GM21360 (cell line): Measurements from ENCODE around the gene COL24A1.
"Not testable (repeated sequence)": the region's sequence is repeated elsewhere in the genome, so short reads cannot be mapped to it uniquely, and the experiment has no call there.

Source experiments
- ATAC-seq: cut with Tn5 transposase; IDR thresholded peaks from one replicate; pipeline ENCODE4 v1.9.1; 2021; ENCODE audit warnings: mild to moderate bottlenecking, moderate library complexity; ENCODE audit not compliant: unreplicated experiment

Gene COL24A1

DNA sequence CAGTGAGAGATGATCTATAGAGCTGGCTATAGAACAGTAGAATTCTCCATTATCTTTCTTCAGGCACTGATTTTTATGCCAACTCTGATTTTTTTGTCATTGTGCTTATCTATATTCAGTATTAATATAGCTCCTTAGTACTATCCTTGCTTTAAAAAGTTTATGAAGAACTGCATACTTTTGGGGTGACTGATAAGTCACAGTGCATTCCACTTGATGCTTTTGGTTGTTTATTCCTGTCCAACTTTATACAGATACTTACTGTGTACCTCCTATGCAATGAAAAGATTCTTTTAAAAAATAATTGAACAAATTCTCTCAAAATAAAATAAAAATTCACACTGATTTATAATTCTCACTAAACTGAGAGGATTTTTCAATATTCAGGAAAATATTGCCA is 71.6 kb downstream of the COL24A1 start:
- no peak for ATAC-seq

DNA sequence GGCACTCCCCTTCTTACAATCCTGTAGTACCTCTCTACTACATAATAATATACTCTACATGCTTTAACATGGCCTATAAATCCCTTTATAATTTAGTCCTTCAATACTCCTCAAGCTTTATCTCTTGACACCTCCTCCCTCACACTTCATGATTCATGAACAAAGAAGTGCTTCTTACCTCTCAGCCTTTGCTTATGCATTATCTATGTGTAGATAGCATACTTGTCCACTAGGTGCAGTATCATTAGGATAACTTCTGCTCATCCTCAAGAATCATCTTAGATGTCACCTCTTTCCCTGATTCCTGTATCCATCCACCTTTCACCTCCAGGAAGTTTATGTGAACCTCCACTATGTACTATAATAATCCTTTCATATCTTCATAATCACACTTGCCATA is 74.4 kb downstream of the COL24A1 start:
- ATAC-seq: no peak

DNA sequence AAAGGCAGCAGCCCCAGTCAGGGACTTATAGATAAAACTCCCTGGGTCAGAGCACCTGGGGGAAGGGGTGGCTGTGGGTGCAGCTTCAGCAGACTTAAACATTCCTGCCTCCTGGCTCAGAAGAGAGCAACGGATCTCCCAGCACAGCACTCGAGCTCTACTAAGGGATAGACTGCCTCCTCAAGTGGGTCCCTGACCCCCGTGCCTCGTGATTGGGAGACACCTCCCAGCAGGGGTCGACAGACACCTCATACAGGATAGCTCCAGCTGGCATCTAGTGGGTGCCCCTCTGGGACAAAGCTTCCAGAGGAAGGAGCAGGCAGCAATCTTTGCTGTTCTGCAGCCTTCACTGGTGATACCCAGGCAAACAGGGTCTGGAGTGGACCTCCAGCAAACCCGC is 84.1 kb downstream of the COL24A1 start:
- ATAC-seq: not testable (repeated sequence)

DNA sequence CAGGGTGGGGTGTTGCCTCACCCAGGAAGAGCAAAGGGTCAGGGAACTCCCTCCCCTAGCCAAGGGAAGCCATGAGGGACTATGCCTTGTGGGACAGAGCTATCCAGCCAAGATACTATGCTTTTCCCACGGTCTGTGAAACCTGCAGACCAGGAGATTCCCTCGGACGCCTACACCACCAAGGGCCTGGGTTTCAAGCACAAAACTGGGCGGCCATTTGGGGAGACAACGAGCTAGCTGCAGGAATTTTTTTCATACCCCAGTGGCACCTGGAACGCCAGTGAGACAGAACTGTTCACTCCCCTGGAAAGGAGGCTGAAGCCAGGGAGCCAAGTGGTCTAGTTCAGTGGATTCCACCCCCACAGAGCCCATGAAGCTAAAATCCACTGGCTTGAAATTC is 84.7 kb downstream of the COL24A1 start:
- not testable (repeated sequence) for ATAC-seq

DNA sequence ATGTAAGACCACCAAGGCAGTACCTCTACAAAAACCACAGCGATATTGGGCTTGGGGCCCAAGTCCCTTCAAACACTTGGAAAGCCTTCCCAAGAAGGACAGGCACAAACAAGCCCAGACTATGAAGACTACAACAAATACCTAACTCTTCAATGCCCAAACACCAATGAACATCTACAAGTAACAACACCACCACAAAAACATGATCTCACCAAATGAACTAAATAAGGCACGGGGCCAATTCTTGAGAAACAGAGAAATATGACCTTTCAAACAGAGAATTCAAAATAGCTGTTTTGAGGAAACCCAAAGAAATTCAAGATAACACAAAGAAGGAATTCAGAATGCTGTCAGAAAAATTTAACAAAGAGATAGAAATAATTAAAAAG is 86.8 kb downstream of the COL24A1 start:
- ATAC-seq: no peak

DNA sequence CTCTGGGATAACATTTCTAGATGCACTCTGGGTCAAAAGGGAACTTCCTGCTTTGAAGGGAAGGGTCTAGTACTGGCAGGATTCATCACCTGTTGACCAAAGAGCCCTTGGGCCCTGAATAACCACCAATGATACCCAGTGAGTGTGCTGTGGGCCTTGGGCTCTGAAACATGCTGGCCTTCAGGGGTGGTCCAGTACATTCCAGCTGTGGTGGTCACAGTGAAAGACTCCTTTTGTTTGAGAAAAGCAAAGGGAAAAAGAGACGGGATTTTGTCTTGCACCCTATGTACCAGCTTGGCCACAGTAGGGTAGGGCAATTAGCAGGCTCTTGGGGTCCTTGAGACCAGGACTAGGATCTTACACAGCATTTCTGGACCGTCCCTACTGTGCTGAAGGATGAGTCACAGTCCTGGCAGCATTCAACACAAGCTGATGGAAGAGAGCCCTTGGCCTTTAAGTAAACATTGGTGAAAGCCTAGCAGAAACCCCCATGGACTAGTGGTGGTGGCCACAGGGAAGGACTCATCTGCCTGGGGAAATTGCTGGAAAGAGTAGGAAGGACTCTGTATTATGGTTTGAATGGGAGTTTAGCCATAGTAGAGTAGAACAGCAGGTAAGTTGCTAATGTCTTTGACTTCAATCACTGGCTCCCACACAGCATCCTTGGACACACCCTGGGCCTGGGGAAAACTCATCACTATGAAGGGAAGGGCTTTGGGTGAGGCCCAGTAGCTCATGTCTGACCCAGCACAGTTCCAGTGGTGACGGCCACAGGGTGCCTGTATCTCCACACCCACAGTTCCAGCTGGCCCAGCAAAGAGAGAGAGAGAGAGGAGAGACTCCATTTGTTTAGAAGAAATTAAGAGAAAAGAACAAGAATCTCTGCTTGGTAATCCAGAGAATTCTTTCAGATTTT is 87.5 kb downstream of the COL24A1 start:
- no peak for ATAC-seq

DNA sequence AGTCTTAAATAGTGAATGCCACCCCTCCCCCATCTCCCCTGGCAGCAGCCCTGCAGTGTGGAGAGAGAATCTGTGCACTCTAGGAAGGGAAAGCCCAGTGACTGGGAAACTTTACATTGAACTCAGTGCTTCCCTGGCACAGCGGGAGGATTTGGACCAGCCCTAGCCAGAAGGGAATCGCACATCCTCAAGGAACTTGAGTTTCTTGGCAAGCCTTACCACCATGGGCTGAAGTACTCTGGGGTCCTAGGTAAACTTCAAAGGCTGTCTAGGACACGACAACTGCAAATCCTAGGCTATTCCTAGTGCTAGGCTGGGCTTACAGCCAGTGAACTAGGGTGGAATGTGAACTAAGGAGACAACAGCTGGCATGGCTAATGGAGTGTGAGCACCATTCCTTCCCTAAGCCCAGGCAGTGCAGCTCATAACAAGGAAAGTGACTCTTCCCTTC is 88.3 kb downstream of the COL24A1 start:
- ATAC-seq: no peak

DNA sequence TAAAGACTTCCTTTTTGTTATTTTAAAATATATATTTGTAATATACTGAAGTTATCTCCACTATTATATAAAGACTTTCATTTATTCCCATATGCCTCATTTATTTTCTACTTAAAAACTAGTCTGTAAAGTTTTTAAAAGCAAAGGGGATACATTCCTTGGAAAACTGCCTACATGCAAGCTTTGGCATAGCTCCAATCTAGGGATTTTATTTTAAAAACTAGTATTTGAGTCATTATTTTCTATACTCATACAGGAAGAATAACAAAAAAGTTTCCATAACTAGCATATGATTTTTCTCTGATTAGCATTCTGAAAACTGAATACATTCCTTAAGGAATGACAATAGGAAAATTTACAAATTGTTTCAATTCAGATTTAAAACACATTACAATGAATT is 88.9 kb downstream of the COL24A1 start:
- ATAC-seq: no peak

DNA sequence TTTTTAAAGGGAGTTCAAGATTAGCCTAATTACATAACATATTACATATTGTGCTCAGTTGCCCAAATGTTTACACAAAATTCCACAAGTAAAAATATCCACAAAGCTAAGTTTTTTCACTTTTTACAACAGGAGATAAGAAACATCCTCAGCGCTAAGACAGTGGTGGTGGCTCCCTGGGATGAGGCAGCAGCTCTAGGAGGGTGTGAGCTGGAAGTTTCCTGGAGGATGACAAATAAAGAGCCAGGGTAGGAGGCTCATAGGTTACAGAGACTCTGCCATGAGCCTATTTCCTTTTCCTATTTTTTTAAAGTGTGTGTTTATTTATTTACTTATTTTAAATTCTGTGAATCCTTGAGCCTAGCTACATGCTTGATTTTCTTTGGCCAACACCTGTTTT is 91.7 kb downstream of the COL24A1 start:
- no peak for ATAC-seq

DNA sequence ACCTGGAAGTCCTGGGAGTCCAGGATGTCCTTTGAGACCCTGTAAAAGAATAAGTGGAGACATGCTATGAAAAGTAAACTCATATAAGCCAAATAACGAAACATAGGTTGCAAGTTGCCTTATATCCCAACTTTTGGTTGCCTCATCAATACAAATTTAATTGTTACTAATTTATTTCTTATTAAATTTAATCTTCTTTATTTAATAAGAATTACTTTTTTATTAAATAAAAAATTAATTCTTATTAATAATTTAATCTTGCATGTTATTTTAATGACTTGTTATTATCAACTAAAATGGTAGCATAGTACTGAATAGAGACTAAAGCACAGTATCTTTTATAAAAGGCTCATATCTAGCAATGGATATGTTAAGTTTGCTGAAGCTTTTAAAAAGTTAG is 92.9 kb downstream of the COL24A1 start:
- no peak for ATAC-seq

DNA sequence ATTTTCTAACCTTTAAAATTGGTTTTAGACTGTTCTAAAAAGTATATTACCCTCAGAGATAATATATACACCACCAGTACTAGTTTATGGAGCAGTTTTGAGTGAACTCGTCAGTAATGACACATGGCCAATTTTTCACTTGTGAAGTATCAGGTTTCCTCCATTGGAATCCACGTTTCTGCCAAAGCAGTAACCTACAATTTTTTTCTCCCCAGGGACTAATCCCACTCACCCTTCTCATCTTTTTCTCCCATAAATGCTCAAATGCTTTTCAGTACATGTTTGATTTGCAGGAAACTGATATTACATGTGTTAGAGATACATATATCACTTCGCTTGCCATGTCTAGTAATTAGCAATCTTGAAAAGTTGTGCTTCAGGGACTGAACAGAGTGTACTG is 94.1 kb downstream of the COL24A1 start:
- ATAC-seq: no peak

DNA sequence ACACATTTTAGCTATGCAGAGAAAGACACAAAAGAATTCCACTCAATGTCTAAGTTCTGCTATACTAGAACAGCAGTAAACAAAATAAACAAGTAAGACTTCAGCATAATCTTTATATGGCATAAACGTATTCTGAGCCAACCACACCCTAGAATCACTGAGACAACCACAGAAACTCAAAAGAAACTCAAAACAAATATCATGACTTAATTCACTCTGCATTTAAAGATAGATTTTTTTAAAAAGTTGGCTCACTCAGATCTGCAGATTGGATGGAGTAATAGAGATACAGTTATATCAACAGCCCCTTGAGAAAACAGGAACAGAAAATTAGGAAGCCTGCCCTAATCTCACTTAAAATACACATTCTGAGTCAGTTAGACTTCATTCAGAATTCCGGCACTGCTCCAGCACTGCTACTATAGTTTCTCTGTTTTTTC is 95.0 kb downstream of the COL24A1 start:
- ATAC-seq: peak; percentile 72

DNA sequence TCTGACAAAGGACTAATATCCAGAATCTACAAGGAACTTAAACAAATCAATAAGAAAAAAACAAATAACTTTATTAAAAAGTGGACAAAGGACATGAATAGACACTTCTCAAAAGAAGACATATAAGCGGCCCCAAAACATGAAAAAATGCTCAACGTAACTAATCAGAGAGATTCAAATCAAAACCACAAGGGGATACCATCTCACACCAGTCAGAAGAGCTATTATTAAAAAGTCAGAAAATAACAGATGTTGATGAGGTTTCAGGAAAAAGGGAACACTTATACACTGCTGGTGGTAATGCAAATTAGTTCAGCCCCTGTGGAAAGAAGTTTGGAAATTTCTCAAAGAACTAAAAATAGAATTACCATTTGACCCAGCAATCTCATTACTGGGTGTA is 102.2 kb downstream of the COL24A1 start:
- no peak for ATAC-seq

DNA sequence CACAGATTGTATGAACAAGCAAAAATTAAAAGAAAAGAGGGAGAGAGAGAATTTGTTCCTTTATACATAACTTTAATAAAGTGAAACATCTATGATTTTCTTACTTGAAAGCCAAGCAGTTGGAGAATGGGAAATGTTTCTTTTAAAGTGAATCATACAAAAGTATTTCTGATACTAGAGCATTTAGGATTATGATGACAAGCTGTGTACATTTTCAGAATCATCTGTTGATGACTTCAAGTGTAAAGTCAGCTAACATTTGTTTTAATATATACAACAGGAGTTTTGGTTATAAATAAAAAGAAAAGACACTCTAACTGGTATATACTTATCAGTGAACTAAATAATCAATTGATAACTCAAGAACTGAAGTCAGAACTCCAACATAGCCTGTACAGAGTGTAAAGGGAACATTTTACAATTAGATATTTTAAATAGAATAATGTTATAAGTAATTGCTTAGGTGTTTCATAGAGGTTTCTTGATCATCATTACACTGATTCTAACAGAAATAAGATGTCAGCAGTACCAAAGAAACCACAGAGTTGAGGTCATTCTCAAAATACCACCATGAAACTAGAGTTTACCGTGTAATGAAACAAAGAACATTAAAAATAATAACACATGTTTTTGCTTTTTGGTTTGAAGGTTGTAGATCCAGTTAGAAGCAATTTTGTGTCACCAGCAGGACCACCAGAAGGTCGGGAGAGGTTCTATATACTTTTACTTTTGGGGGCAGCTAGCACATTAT is 103.4 kb downstream of the COL24A1 start:
- no peak for ATAC-seq

DNA sequence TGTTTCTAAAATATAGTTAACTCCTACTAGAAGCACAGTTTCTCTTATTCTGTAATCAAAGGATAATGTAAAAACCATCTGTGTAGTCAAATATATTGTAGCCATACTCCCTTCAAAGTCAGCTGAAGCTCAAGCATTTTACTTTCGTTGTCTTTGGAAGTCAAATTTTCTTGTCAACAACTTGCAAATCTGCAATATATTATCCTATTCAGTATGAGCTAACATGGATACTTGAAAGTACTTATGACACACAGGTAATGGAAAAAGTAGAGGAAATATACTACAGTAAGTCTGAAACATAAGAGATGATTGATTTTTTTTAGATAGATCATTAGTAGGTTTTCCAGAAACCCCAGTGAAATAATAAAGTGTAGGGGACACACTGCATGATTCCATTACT is 121.5 kb downstream of the COL24A1 start:
- no peak for ATAC-seq

DNA sequence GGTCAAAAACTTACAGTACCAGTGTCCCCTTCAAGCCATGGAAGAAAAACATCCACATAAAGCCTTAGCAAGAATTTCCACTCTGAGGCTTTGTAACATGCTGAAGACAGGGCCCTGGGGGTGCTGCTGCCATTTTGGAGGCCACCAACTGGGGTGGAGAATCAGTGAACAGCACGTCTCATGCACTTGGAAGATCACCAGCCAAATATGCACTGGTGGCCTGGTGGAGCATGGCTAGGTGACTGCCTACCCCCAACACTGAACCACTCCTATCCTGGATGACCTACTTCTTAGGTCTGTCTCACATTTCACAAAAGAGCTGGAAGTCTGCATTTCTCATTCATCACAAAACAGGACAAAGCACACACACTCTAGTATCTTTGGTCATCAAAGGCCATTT is 126.4 kb downstream of the COL24A1 start:
- ATAC-seq: no peak

DNA sequence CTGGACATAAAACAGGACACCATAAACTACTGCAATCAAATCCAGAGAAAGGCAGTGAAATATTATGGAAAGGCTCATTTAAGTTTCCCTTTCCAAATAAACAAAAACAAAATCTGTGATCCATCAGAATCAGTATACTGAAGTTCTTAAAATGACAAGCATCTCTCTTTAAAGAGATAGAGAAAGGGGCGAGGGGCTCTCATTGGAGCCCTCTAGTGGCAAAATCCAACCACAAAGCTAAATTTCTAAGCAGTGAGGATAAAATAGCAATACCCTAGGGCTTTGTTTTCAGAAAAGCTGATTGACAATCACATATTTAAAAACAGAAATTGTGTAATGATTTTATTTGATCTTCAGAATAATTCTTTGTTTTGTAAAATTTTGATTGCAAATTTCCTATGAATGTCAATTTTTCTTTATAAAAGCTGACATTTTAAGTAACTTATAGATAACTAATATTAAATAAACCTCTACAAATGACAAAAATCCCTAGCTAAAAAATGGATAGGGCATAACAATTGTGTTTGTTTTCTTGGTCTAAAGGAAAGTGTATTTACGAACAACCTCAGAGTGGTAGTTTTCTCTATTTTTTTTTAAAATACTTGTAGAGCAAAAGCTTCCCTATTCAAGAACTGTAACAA is 138.2 kb downstream of the COL24A1 start:
- no peak for ATAC-seq

DNA sequence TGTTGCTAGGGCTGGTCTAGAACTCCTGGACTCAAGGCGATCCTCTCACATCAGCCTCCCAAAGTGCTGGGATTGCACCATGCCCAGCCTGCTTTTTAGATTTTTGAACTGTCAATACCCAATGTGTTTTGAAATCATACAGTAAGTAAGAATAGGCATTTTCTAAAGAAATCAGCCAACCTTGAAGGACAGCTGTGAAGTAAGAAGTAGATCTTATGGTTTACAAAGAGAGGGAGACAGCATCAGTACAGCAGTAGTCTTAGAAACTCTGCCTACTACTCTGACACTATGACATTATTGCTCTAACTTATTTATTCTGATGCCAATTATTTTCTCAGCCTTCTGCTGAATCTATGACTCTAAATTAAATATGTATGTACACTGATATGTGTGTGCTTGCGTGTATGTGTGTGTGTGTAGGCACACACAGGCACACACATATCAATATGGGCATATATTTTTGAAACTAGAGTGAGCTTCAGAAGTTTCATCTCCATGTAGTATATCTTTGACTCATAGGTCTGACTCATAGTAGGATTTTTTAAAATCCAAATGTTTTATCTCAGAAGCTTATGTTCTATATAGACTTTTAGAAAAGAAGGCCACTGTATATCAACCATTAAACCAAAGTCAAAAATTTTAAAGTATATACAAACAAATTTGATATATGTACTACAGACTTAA is 140.4 kb downstream of the COL24A1 start:
- ATAC-seq: peak; percentile 73

DNA sequence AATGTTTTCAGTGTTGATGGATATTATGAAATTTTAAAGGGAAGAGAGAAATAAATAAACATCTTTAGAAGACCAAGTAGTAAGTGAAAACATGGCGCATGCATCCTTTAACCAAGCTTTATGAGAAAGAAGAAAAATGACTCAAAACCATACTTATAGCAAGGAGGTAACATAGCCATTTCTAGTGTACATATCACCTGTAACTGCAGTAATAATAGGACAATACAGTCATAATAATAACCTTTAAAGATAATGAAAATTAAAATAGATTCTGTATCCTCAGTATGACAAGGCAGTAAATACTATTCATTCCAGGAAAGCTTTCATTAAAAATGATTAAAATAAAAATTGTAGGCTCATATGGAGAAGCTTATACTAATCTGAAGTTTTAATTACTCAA is 141.2 kb downstream of the COL24A1 start:
- ATAC-seq: no peak

DNA sequence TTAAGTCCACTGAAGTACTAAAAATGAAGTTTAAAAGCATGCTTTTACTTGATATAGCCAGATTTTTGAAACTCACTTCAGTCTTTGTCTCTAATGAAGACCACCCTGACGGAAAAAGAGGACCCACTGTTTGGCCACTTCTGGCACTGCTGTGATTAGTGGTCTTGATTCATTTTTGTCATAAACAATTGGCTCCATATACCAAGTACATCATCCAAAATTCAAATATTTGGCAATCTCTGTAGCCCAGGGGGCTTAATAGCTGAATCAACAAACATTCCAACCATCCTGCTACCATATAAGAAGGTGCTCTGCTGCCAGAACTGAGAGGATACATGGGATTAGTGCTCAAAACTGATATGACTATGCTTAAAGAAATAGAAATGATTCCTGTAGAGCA is 156.0 kb downstream of the COL24A1 start:
- ATAC-seq: no peak
